Activated naive CD8-positive, alpha-beta T cell treated with anti-CD3 and anti-CD28 coated beads, Interleukin-2, amount 10 ng/mL, durations not matched to agents 7 days and 5 days (primary cell): ENCODE results near the gene NIM1K. TPM values are rescaled to one million over a fixed set of nuclear protein-coding genes. Genes with fewer than 3 reads are reported as not detected.
A peak's percentile ranks its signal among the peaks of the same experiment; 100 is the strongest.

Experiments
- ATAC-seq: fragments of 150-1000 bp; cut with Tn5 transposase; one replicate; pipeline ENCODE4 v1.10.0; 2021; ENCODE audit warnings: low read depth, moderate library complexity
- POLR2A ChIA-PET: fragments of 350-600 bp; sonication (Branson Sonifier 250); formaldehyde crosslinking; loops from one replicate; lab custom pipeline; 2021; ENCODE audit warnings: antibody characterized with exemption; lab: Charles Lee
- DNase-seq: peaks from one replicate; pipeline ENCODE4 v3.0.0; 2021
- H3K27ac Mint-ChIP-seq: one replicate; pipeline ENCODE4 v1.8.0; 2022; ENCODE audit warnings: mild to moderate bottlenecking, mixed read lengths
- H3K27me3 Mint-ChIP-seq: one replicate; pipeline ENCODE4 v1.8.0; 2022; ENCODE audit warnings: mild to moderate bottlenecking, moderate library complexity, mixed read lengths
- H3K36me3 Mint-ChIP-seq: one replicate; pipeline ENCODE4 v1.8.0; 2021; ENCODE audit warnings: mild to moderate bottlenecking, mixed read lengths
- H3K4me1 Mint-ChIP-seq: one replicate; pipeline ENCODE4 v1.8.0; 2021; ENCODE audit warnings: mixed read lengths
- H3K4me3 Mint-ChIP-seq: one replicate; pipeline ENCODE4 v1.8.0; 2022; ENCODE audit warnings: mild to moderate bottlenecking, moderate library complexity, mixed read lengths
- H3K9me3 Mint-ChIP-seq: one replicate; pipeline ENCODE4 v1.8.0; 2021; ENCODE audit warnings: mixed read lengths
- total RNA-seq, 2 experiments: library from RNA; stranded (reverse); gene quantifications; one replicate each; pipeline ENCODE4 v1.2.3, GENCODE V29; 2021

NIM1K gene
- total RNA-seq, 2 experiments from 2014 or later: 0.43 to 0.75 TPM

- DNase-seq (no peak), ATAC-seq (no peak)
- Mint-ChIP-seq H3K36me3 (peaks cover 9% of the 10 kb centered on the region), H3K27me3 (no peaks in the 10 kb centered on the region), H3K27ac (no peak overlapping the region), H3K9me3 (no peaks in the 10 kb centered on the region), H3K4me3 (no peak overlapping the region), H3K4me1 (no peaks in the 10 kb centered on the region)
- POLR2A ChIA-PET: no interaction called here
Observed at GRCh38 chr5:43281840-43282658, 90.0 kb downstream of the NIM1K start.

- Mint-ChIP-seq H3K36me3 (peaks cover 32% of the 10 kb centered on the region), H3K27me3 (no peaks in the 10 kb centered on the region), H3K27ac (peak overlapping the region; percentile 49), H3K4me3 (no peak overlapping the region), H3K4me1 (peaks cover 6% of the 10 kb centered on the region), H3K9me3 (no peaks in the 10 kb centered on the region)
- POLR2A ChIA-PET: no interaction called here
- no peak for ATAC-seq
- DNase-seq: no peak
Observed at GRCh38 chr5:43286623-43287022, 94.6 kb downstream of the NIM1K start.

- peaks cover 7% of the 10 kb centered on the region for H3K4me1 Mint-ChIP-seq
- no peak for DNase-seq
- ATAC-seq: no peak
- POLR2A ChIA-PET: no interaction called here
- no peak overlapping the region for H3K4me3 Mint-ChIP-seq
- peaks cover 36% of the 10 kb centered on the region for H3K36me3 Mint-ChIP-seq
- no peaks in the 10 kb centered on the region for H3K27me3 Mint-ChIP-seq
- no peaks in the 10 kb centered on the region for H3K9me3 Mint-ChIP-seq
- no peak overlapping the region for H3K27ac Mint-ChIP-seq
Observed at GRCh38 chr5:43287493-43287892, 95.5 kb downstream of the NIM1K start.

GRCh38 chr5:43288269-43288831 lies 96.3 kb downstream of the NIM1K start:
- ATAC-seq: no peak
- POLR2A ChIA-PET: no interaction called here
- H3K4me3 Mint-ChIP-seq: no peak overlapping the region
- DNase-seq: no peak
- peaks cover 7% of the 10 kb centered on the region for H3K4me1 Mint-ChIP-seq
- peaks cover 37% of the 10 kb centered on the region for H3K36me3 Mint-ChIP-seq
- no peaks in the 10 kb centered on the region for H3K9me3 Mint-ChIP-seq
- H3K27me3 Mint-ChIP-seq: no peaks in the 10 kb centered on the region
- no peak overlapping the region for H3K27ac Mint-ChIP-seq

- Mint-ChIP-seq H3K36me3 (peaks cover 55% of the 10 kb centered on the region), H3K4me3 (no peak overlapping the region), H3K27ac (no peak overlapping the region), H3K27me3 (no peaks in the 10 kb centered on the region), H3K9me3 (no peaks in the 10 kb centered on the region), H3K4me1 (peaks cover 7% of the 10 kb centered on the region)
- POLR2A ChIA-PET: no interaction called here
- DNase-seq (no peak), ATAC-seq (no peak)
Observed at GRCh38 chr5:43290726-43291125, 98.7 kb downstream of the NIM1K start.

- no peaks in the 10 kb centered on the region for H3K27me3 Mint-ChIP-seq
- no peak overlapping the region for H3K27ac Mint-ChIP-seq
- no peaks in the 10 kb centered on the region for H3K9me3 Mint-ChIP-seq
- DNase-seq: no peak
- peaks cover 7% of the 10 kb centered on the region for H3K4me1 Mint-ChIP-seq
- H3K36me3 Mint-ChIP-seq: peaks cover 60% of the 10 kb centered on the region
- no peak for ATAC-seq
- POLR2A ChIA-PET: no interaction called here
- no peak overlapping the region for H3K4me3 Mint-ChIP-seq
Observed at GRCh38 chr5:43294226-43294625, 102.2 kb downstream of the NIM1K start.

- POLR2A ChIA-PET: no interaction called here
- Mint-ChIP-seq H3K4me3 (no peak overlapping the region), H3K4me1 (peaks cover 7% of the 10 kb centered on the region), H3K27ac (no peak overlapping the region), H3K36me3 (peaks cover 59% of the 10 kb centered on the region), H3K9me3 (no peaks in the 10 kb centered on the region), H3K27me3 (no peaks in the 10 kb centered on the region)
- no peak for ATAC-seq
- no peak for DNase-seq
Observed at GRCh38 chr5:43295202-43295601, 103.2 kb downstream of the NIM1K start.

- no peaks in the 10 kb centered on the region for H3K9me3 Mint-ChIP-seq
Observed at GRCh38 chr5:43296835-43297234, 104.8 kb downstream of the NIM1K start.

GRCh38 chr5:43298443-43298842 lies 106.4 kb downstream of the NIM1K start:
- no peaks in the 10 kb centered on the region for H3K27me3 Mint-ChIP-seq
- DNase-seq: no peak
- ATAC-seq: no peak
- no peak overlapping the region for H3K4me3 Mint-ChIP-seq
- peak overlapping the region; percentile 11 for H3K27ac Mint-ChIP-seq
- peaks cover 65% of the 10 kb centered on the region for H3K36me3 Mint-ChIP-seq
- peaks cover 8% of the 10 kb centered on the region for H3K4me1 Mint-ChIP-seq
- POLR2A ChIA-PET: no interaction called here
- no peaks in the 10 kb centered on the region for H3K9me3 Mint-ChIP-seq

More at GRCh38 chr5:43296835-43297234, 104.8 kb downstream of the NIM1K start:
- Mint-ChIP-seq H3K4me1 (peaks cover 1% of the 10 kb centered on the region), H3K27me3 (no peaks in the 10 kb centered on the region), H3K27ac (no peak overlapping the region), H3K36me3 (peaks cover 56% of the 10 kb centered on the region), H3K4me3 (no peak overlapping the region)
- DNase-seq: no peak
- POLR2A ChIA-PET: no interaction called here
- ATAC-seq: no peak

GRCh38 chr5:43300112-43300511 lies 108.1 kb downstream of the NIM1K start:
- Mint-ChIP-seq H3K36me3 (peaks cover 54% of the 10 kb centered on the region), H3K4me3 (no peak overlapping the region), H3K9me3 (no peaks in the 10 kb centered on the region), H3K4me1 (peaks cover 15% of the 10 kb centered on the region), H3K27me3 (no peaks in the 10 kb centered on the region), H3K27ac (no peak overlapping the region)
- DNase-seq (no peak), ATAC-seq (no peak)
- POLR2A ChIA-PET: interaction anchor here (0.7 kb wide), 1 partner anchor 90 kb away, joined by 3 read pairs; no protein-coding TSS in a partner anchor

- POLR2A ChIA-PET: no interaction called here
- DNase-seq (no peak), ATAC-seq (no peak)
- H3K4me1 Mint-ChIP-seq: peaks cover 22% of the 10 kb centered on the region
- H3K9me3 Mint-ChIP-seq: no peaks in the 10 kb centered on the region
- no peak overlapping the region for H3K4me3 Mint-ChIP-seq
- peaks cover 45% of the 10 kb centered on the region for H3K36me3 Mint-ChIP-seq
- H3K27me3 Mint-ChIP-seq: no peaks in the 10 kb centered on the region
- no peak overlapping the region for H3K27ac Mint-ChIP-seq
Observed at GRCh38 chr5:43301653-43302091, 109.6 kb downstream of the NIM1K start.

- no peak overlapping the region for H3K27ac Mint-ChIP-seq
- POLR2A ChIA-PET: no interaction called here
- no peaks in the 10 kb centered on the region for H3K9me3 Mint-ChIP-seq
- H3K4me1 Mint-ChIP-seq: peaks cover 22% of the 10 kb centered on the region
- ATAC-seq (no peak), DNase-seq (no peak)
- no peaks in the 10 kb centered on the region for H3K27me3 Mint-ChIP-seq
- no peak overlapping the region for H3K4me3 Mint-ChIP-seq
- peaks cover 39% of the 10 kb centered on the region for H3K36me3 Mint-ChIP-seq
Observed at GRCh38 chr5:43302481-43302880, 110.5 kb downstream of the NIM1K start.

- ATAC-seq (no peak), DNase-seq (no peak)
- Mint-ChIP-seq H3K27ac (peak overlapping the region; percentile 1), H3K4me1 (peaks cover 26% of the 10 kb centered on the region), H3K9me3 (no peaks in the 10 kb centered on the region), H3K36me3 (peaks cover 33% of the 10 kb centered on the region), H3K27me3 (no peaks in the 10 kb centered on the region), H3K4me3 (no peak overlapping the region)
- POLR2A ChIA-PET: no interaction called here
Observed at GRCh38 chr5:43303242-43303641, 111.2 kb downstream of the NIM1K start.

- H3K9me3 Mint-ChIP-seq: no peaks in the 10 kb centered on the region
- peaks cover 33% of the 10 kb centered on the region for H3K4me1 Mint-ChIP-seq
- POLR2A ChIA-PET: interaction anchor here (1.2 kb wide), 1 partner anchor 9 kb away, joined by 5 read pairs; the partner anchor contains the start of gene HMGCS1
Observed at GRCh38 chr5:43304525-43304924, 112.5 kb downstream of the NIM1K start.

More at GRCh38 chr5:43304525-43304924, 112.5 kb downstream of the NIM1K start:
- H3K27ac Mint-ChIP-seq: no peak overlapping the region
- no peak for DNase-seq
- peaks cover 26% of the 10 kb centered on the region for H3K36me3 Mint-ChIP-seq
- H3K4me3 Mint-ChIP-seq: peak overlapping the region; percentile 30
- H3K27me3 Mint-ChIP-seq: no peaks in the 10 kb centered on the region
- ATAC-seq: peak; percentile 41
